Neuronal stem cell (in vitro differentiated cells): ENCODE data around the gene CCDC170.

ENCODE experiments used
- DNase-seq: peaks from one replicate; pipeline ENCODE4 v3.0.0-alpha.2; 2013; ENCODE audit warnings: low spot score
- H2AFZ ChIP-seq: one replicate; pipeline ENCODE4 v1.6.1; 2013; ENCODE audit warnings: mild to moderate bottlenecking, low read length, inconsistent platforms
- H2AK5ac ChIP-seq: 2 replicates; pipeline ENCODE4 v1.6.1; 2013; ENCODE audit warnings: low read depth, mild to moderate bottlenecking, inconsistent platforms, low read length, moderate library complexity, mixed read lengths
- H2BK120ac ChIP-seq: 2 replicates; pipeline ENCODE4 v1.6.1; 2013; ENCODE audit warnings: low read depth, mild to moderate bottlenecking, inconsistent platforms, low read length, moderate library complexity, mixed read lengths
- H2BK12ac ChIP-seq: one replicate; pipeline ENCODE4 v1.6.1; 2013; ENCODE audit warnings: low read length, inconsistent platforms
- H2BK15ac ChIP-seq: 2 replicates; pipeline ENCODE4 v1.6.1; 2013; ENCODE audit warnings: mild to moderate bottlenecking, low read length, inconsistent platforms, mixed read lengths
- H2BK5ac ChIP-seq: one replicate; pipeline ENCODE4 v1.6.1; 2013; ENCODE audit warnings: inconsistent platforms, mild to moderate bottlenecking, low read length, moderate library complexity
- H3K14ac ChIP-seq: one replicate; pipeline ENCODE4 v1.6.1; 2013; ENCODE audit warnings: low read length, inconsistent platforms
- H3K18ac ChIP-seq: 2 replicates; pipeline ENCODE4 v1.6.1; 2013; ENCODE audit warnings: low read length, inconsistent platforms
- H3K23ac ChIP-seq: 2 replicates; pipeline ENCODE4 v1.6.1; 2013; ENCODE audit warnings: low read depth, mild to moderate bottlenecking, mixed read lengths, low read length, inconsistent platforms; ENCODE audit not compliant: poor library complexity
- H3K27ac ChIP-seq: replicated peaks from 3 replicates; pipeline ENCODE4 v1.5.1; 2013; ENCODE audit warnings: low read length, inconsistent platforms
- H3K27me3 ChIP-seq, 3 experiments: 2 replicates each; pipeline ENCODE4 v1.6.1; 2013; ENCODE audit warnings: low read length in 3 of 3, mild to moderate bottlenecking in 2 of 3, inconsistent platforms in 1 of 3, low read depth in 1 of 3, mixed read lengths in 1 of 3, moderate library complexity in 1 of 3; ENCODE audit not compliant: control insufficient read depth in 3 of 3, insufficient read depth in 3 of 3
- H3K36me3 ChIP-seq, 2 donors: replicated peaks in 1 of 2; 2 replicates each; pipeline ENCODE4 v1.6.1; 2013; ENCODE audit warnings: low read length in 2 of 2; ENCODE audit not compliant: control insufficient read depth in 2 of 2, insufficient read depth in 2 of 2
- H3K4ac ChIP-seq: 2 replicates; pipeline ENCODE4 v1.6.1; 2013; ENCODE audit warnings: inconsistent platforms, mild to moderate bottlenecking, low read length, moderate library complexity
- H3K4me1 ChIP-seq, 2 donors: 1 replicate in 1 of 2; 2 replicates in 1 of 2; pipeline ENCODE4 v1.6.1; 2013; ENCODE audit warnings: low read length in 2 of 2, low read depth in 1 of 2; ENCODE audit not compliant: control insufficient read depth in 2 of 2, insufficient read depth in 1 of 2
- H3K4me2 ChIP-seq: one replicate; pipeline ENCODE4 v1.6.1; 2013; ENCODE audit warnings: mild to moderate bottlenecking, low read length, inconsistent platforms; ENCODE audit not compliant: insufficient read depth, poor library complexity, severe bottlenecking
- H3K4me3 ChIP-seq, 2 donors: 2 replicates each; pipeline ENCODE4 v1.5.1; 2013; ENCODE audit warnings: low read length in 2 of 2, mild to moderate bottlenecking in 2 of 2, inconsistent platforms in 1 of 2, moderate library complexity in 1 of 2
- H3K79me1 ChIP-seq: one replicate; pipeline ENCODE4 v1.6.1; 2013; ENCODE audit warnings: low read depth, mild to moderate bottlenecking, inconsistent platforms, low read length, moderate library complexity
- H3K9ac ChIP-seq: one replicate; pipeline ENCODE4 v1.6.1; 2013; ENCODE audit warnings: mild to moderate bottlenecking, low read depth, low read length, inconsistent platforms; ENCODE audit not compliant: poor library complexity
- H3K9me3 ChIP-seq, 2 donors: replicated peaks in 1 of 2; 2 replicates each; pipeline versions ENCODE3 to v1.6.1; 2013; ENCODE audit warnings: low read length in 2 of 2, mild to moderate bottlenecking in 2 of 2, inconsistent platforms in 1 of 2, low read depth in 1 of 2, mixed read lengths in 1 of 2, moderate library complexity in 1 of 2; ENCODE audit not compliant: control insufficient read depth in 2 of 2, insufficient read depth in 1 of 2
- H4K8ac ChIP-seq: one replicate; pipeline ENCODE4 v1.6.1; 2013; ENCODE audit warnings: low read depth, mild to moderate bottlenecking, inconsistent platforms, low read length, moderate library complexity
- H4K91ac ChIP-seq: one replicate; pipeline ENCODE4 v1.6.1; 2013; ENCODE audit warnings: low read length, low read depth, mild to moderate bottlenecking, inconsistent platforms; ENCODE audit not compliant: poor library complexity
- WGBS, 2 donors: extraction: QIAGEN DNeasy Blood & Tissue Kit; methylation state at CpG; one replicate each; pipeline ENCODE4 v1.1.7; 2013; ENCODE audit warnings: missing lambda C conversion rate in 2 of 2, mixed read lengths in 1 of 2; ENCODE audit not compliant: insufficient read length in 2 of 2, insufficient replicate concordance in 1 of 2; ENCODE audit errors: extremely low coverage in 2 of 2; 5-methylcytosine and 5-hydroxymethylcytosine counted together

Gene CCDC170

GRCh38 chr6:151659212-151659611 is 165.4 kb downstream of the CCDC170 start:
- Histone ChIP-seq H3K9ac (no peak overlapping the region), H3K14ac (no peak overlapping the region), H3K27ac (no peak overlapping the region), H4K8ac (no peak overlapping the region), H2BK120ac (no peak overlapping the region), H3K23ac (no peak overlapping the region), H2BK5ac (no peak overlapping the region), H3K79me1 (no peaks in the 10 kb centered on the region), H2BK12ac (no peak overlapping the region), H2AFZ (no peak overlapping the region), H2AK5ac (no peak overlapping the region), H3K4ac (no peak overlapping the region), H2BK15ac (no peak overlapping the region), H3K36me3 (no peaks in the 10 kb centered on the region), H4K91ac (no peak overlapping the region), H3K4me3 (no peak overlapping the region), H3K18ac (no peak overlapping the region), H3K4me1 (no peaks in the 10 kb centered on the region), H3K27me3 (no peaks in the 10 kb centered on the region), H3K4me2 (no peak overlapping the region), H3K9me3 (no peaks in the 10 kb centered on the region)
- WGBS, 2 donors, result no CpG with 5 or more reads among the region's 4 CpGs
- no peak for DNase-seq

DNA sequence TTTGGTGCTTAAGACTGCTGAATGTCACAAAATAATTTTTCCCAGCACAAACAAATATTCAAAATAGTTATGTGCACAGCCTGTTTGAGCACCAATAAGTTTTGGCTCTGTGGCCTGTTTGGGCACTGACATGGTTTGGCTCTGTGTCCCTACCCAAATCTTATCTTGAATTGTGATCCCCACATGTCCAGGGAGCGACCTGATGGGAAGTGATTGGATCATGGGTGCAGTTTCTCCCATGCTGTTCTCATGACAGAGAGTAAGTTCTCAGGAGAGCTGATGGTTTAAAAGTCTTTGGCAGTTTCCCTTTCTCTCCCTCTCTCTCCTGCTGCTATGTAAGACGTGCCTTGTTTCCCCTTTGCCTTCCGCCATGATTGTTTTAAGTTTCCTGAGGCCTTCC is 167.7 kb downstream of the CCDC170 start:
- Histone ChIP-seq H3K18ac (no peak overlapping the region), H2AFZ (no peak overlapping the region), H2BK120ac (no peak overlapping the region), H3K14ac (no peak overlapping the region), H2BK15ac (no peak overlapping the region), H3K4ac (no peak overlapping the region), H3K79me1 (no peaks in the 10 kb centered on the region), H3K23ac (no peak overlapping the region), H3K27ac (no peak overlapping the region), H3K4me3 (no peak overlapping the region), H2BK12ac (no peak overlapping the region), H3K4me2 (no peak overlapping the region), H3K36me3 (no peaks in the 10 kb centered on the region), H3K9ac (no peak overlapping the region), H3K4me1 (no peaks in the 10 kb centered on the region), H3K27me3 (no peaks in the 10 kb centered on the region), H4K8ac (no peak overlapping the region), H2AK5ac (no peak overlapping the region), H2BK5ac (no peak overlapping the region), H3K9me3 (no peaks in the 10 kb centered on the region), H4K91ac (no peak overlapping the region)
- no peak for DNase-seq
- WGBS, 2 donors, result no CpG with 5 or more reads among the region's 3 CpGs

GRCh38 chr6:151661928-151662327 is 168.1 kb downstream of the CCDC170 start:
- no peak overlapping the region for H4K91ac ChIP-seq
- H3K14ac ChIP-seq, result no peak overlapping the region
- no peak overlapping the region for H3K18ac ChIP-seq
- H3K9me3 ChIP-seq, result no peaks in the 10 kb centered on the region
- no peak overlapping the region for H2BK120ac ChIP-seq
- no peak overlapping the region for H2BK12ac ChIP-seq
- H2AK5ac ChIP-seq, result no peak overlapping the region
- H3K27ac ChIP-seq, result no peak overlapping the region
- no peak overlapping the region for H4K8ac ChIP-seq
- no CpG with 5 or more reads among the region's 4 CpGs for WGBS, 2 donors
- H3K4me1 ChIP-seq, result no peaks in the 10 kb centered on the region
- no peak overlapping the region for H3K9ac ChIP-seq
- H3K4me2 ChIP-seq, result no peak overlapping the region
- DNase-seq, result no peak
- H2AFZ ChIP-seq, result no peak overlapping the region
- H2BK15ac ChIP-seq, result no peak overlapping the region
- no peaks in the 10 kb centered on the region for H3K79me1 ChIP-seq
- no peak overlapping the region for H3K4me3 ChIP-seq
- no peak overlapping the region for H3K4ac ChIP-seq
- H2BK5ac ChIP-seq, result no peak overlapping the region
- H3K36me3 ChIP-seq, result no peaks in the 10 kb centered on the region
- H3K27me3 ChIP-seq, result no peaks in the 10 kb centered on the region
- no peak overlapping the region for H3K23ac ChIP-seq

- H3K18ac ChIP-seq, result no peak overlapping the region
- no peak overlapping the region for H2BK120ac ChIP-seq
- no peak overlapping the region for H4K91ac ChIP-seq
- H3K4ac ChIP-seq, result no peak overlapping the region
- no peak overlapping the region for H2BK15ac ChIP-seq
- no peak overlapping the region for H3K23ac ChIP-seq
- no peaks in the 10 kb centered on the region for H3K27me3 ChIP-seq
- no peak overlapping the region for H3K27ac ChIP-seq
- no peak overlapping the region for H2BK12ac ChIP-seq
- no peaks in the 10 kb centered on the region for H3K9me3 ChIP-seq
- no peak overlapping the region for H3K9ac ChIP-seq
- no peaks in the 10 kb centered on the region for H3K79me1 ChIP-seq
- H4K8ac ChIP-seq, result no peak overlapping the region
- H3K14ac ChIP-seq, result no peak overlapping the region
- H2AK5ac ChIP-seq, result no peak overlapping the region
- no peaks in the 10 kb centered on the region for H3K4me1 ChIP-seq
- no peaks in the 10 kb centered on the region for H3K36me3 ChIP-seq
- no peak overlapping the region for H2AFZ ChIP-seq
- WGBS, 2 donors, result no CpG with 5 or more reads among the region's 2 CpGs
- no peak overlapping the region for H3K4me2 ChIP-seq
- no peak for DNase-seq
- H2BK5ac ChIP-seq, result no peak overlapping the region
- no peak overlapping the region for H3K4me3 ChIP-seq
Observed at GRCh38 chr6:151663559-151663958, 169.7 kb downstream of the CCDC170 start.
